CD14-positive monocyte (primary cell): ENCODE data around the gene C2orf81. TPM values are rescaled to one million over a fixed set of nuclear protein-coding genes. Genes with fewer than 3 reads are reported as not detected.

Source experiments
- DNase-seq, 3 donors: peaks; one replicate each; pipeline ENCODE4 v3.0.0-alpha.2; 2011 to 2022
- H2AFZ ChIP-seq: 2 replicates; pipeline ENCODE4 v1.6.0; 2012; ENCODE audit warnings: mild to moderate bottlenecking, low read depth, low read length, inconsistent platforms; ENCODE audit not compliant: insufficient read depth, poor library complexity, severe bottlenecking
- H3K27ac ChIP-seq, 2 donors: 1 replicate in 1 of 2; 2 replicates in 1 of 2; pipeline ENCODE4 v1.5.1; 2012 to 2013; ENCODE audit warnings: low read length in 2 of 2, control low read depth in 1 of 2, inconsistent platforms in 1 of 2, low read depth in 1 of 2, mild to moderate bottlenecking in 1 of 2
- H3K27me3 ChIP-seq, 2 donors: one replicate each; pipeline versions ENCODE4 v1.6.0 to v1.6.1; 2011 to 2013; ENCODE audit warnings: low read length in 2 of 2; ENCODE audit not compliant: control insufficient read depth in 2 of 2, insufficient read depth in 2 of 2
- H3K36me3 ChIP-seq, 2 donors: replicated peaks in 1 of 2; 1 replicate in 1 of 2; 2 replicates in 1 of 2; pipeline versions ENCODE4 v1.5.1 to v1.6.1; 2012 to 2013; ENCODE audit warnings: low read length in 2 of 2, control low read depth in 1 of 2, inconsistent platforms in 1 of 2, mild to moderate bottlenecking in 1 of 2; ENCODE audit not compliant: insufficient read depth in 2 of 2, control insufficient read depth in 1 of 2
- H3K4me1 ChIP-seq, 2 donors: 1 replicate in 1 of 2; 2 replicates in 1 of 2; pipeline versions ENCODE4 v1.5.1 to v1.6.1; 2012 to 2013; ENCODE audit warnings: low read length in 2 of 2, control low read depth in 1 of 2, inconsistent platforms in 1 of 2, mild to moderate bottlenecking in 1 of 2, moderate library complexity in 1 of 2; ENCODE audit not compliant: insufficient read depth in 2 of 2, control insufficient read depth in 1 of 2
- H3K4me2 ChIP-seq: replicated peaks from 2 replicates; pipeline ENCODE3; 2012; ENCODE audit warnings: low read length, moderate library complexity, mild to moderate bottlenecking; ENCODE audit not compliant: poor library complexity, severe bottlenecking; ENCODE audit errors: extremely low read depth
- H3K4me3 ChIP-seq, 3 experiments: fragments of 200-600 bp in 1 of 3; sonication (generic) in 1 of 3; replicated peaks in 1 of 3; 1 replicate in 2 of 3; 2 replicates in 1 of 3; pipeline ENCODE4 v1.5.1; 2011 to 2013; ENCODE audit warnings: low read length in 3 of 3, mild to moderate bottlenecking in 3 of 3, control low read depth in 2 of 3, low read depth in 2 of 3, inconsistent platforms in 1 of 3, moderate library complexity in 1 of 3
- H3K79me2 ChIP-seq: 2 replicates; pipeline ENCODE4 v1.6.0; 2012; ENCODE audit warnings: mild to moderate bottlenecking, control low read depth, inconsistent platforms, low read length, moderate library complexity; ENCODE audit not compliant: insufficient read depth
- H3K9ac ChIP-seq: 2 replicates; pipeline ENCODE4 v1.6.0; 2017; ENCODE audit warnings: low read length, mild to moderate bottlenecking; ENCODE audit not compliant: insufficient read depth, poor library complexity, severe bottlenecking
- H3K9me3 ChIP-seq, 2 donors: replicated peaks in 1 of 2; 1 replicate in 1 of 2; 2 replicates in 1 of 2; pipeline versions ENCODE4 v1.5.1 to v1.6.1; 2012 to 2013; ENCODE audit warnings: low read length in 2 of 2, control low read depth in 1 of 2; ENCODE audit not compliant: control insufficient read depth in 1 of 2, insufficient read depth in 1 of 2
- H4K20me1 ChIP-seq: 2 replicates; pipeline ENCODE4 v1.6.0; 2012; ENCODE audit warnings: mild to moderate bottlenecking, low read length, control low read depth, moderate library complexity; ENCODE audit not compliant: insufficient read depth
- H3K27ac Mint-ChIP-seq, 7 donors: one replicate each; pipeline ENCODE4 v1.8.0; 2020; ENCODE audit warnings: mild to moderate bottlenecking in 7 of 7, mixed read lengths in 7 of 7, moderate library complexity in 6 of 7, inconsistent platforms in 2 of 7
- H3K27me3 Mint-ChIP-seq, 3 donors: one replicate each; pipeline ENCODE4 v1.8.0; 2021 to 2022; ENCODE audit warnings: low read depth in 3 of 3, mild to moderate bottlenecking in 3 of 3, mixed read lengths in 3 of 3, moderate library complexity in 3 of 3, inconsistent platforms in 1 of 3
- H3K36me3 Mint-ChIP-seq, 2 donors: one replicate each; pipeline ENCODE4 v1.8.0; 2020; ENCODE audit warnings: mixed read lengths in 2 of 2, inconsistent platforms in 1 of 2, mild to moderate bottlenecking in 1 of 2
- H3K4me1 Mint-ChIP-seq: one replicate; pipeline ENCODE4 v1.8.0; 2020; ENCODE audit warnings: mild to moderate bottlenecking, mixed read lengths
- H3K4me3 Mint-ChIP-seq, 2 donors: one replicate each; pipeline ENCODE4 v1.8.0; 2020; ENCODE audit warnings: mild to moderate bottlenecking in 2 of 2, mixed read lengths in 2 of 2, moderate library complexity in 1 of 2
- H3K9me3 Mint-ChIP-seq, 7 donors: one replicate each; pipeline ENCODE4 v1.8.0; 2020 to 2022; ENCODE audit warnings: mixed read lengths in 7 of 7, mild to moderate bottlenecking in 6 of 7, moderate library complexity in 6 of 7, inconsistent platforms in 2 of 7
- WGBS: methylation state at CpG from one replicate; pipeline ENCODE4 v1.1.5; 2013; ENCODE audit warnings: missing lambda C conversion rate; ENCODE audit not compliant: insufficient coverage; 5-methylcytosine and 5-hydroxymethylcytosine counted together
- intact Hi-C, 2 donors: fragments of 100-400 bp; cut with micrococcal nuclease; formaldehyde crosslinking; loops; one replicate each; pipeline versions ENCODE4 v1.15.0 to v1.15.1; 2023
- polyA plus RNA-seq, 3 donors: library from polyadenylated mRNA; depleted of rRNA in 1 of 3; unstranded in 2 of 3; stranded (reverse) in 1 of 3; fragments of 300-500 nt in 2 of 3; fragments of >200 nt in 1 of 3; fragmentation: Illumina TruSeq in 2 of 3; gene quantifications; 1 replicate in 2 of 3; 2 replicates in 1 of 3; pipeline ENCODE4 v1.2.3, GENCODE V29; 2012 to 2021
- TF ChIP-seq, protein P1 (sequence below): fragments of 200-600 bp; IDR thresholded peaks from one replicate; pipeline ENCODE4 v1.8.0; 2022; ENCODE audit warnings: antibody characterized with exemption, mild to moderate bottlenecking

Gene C2orf81
- polyA plus RNA-seq, 3 donors: 0.49 to 1.7 (median 1.2) TPM

DNA sequence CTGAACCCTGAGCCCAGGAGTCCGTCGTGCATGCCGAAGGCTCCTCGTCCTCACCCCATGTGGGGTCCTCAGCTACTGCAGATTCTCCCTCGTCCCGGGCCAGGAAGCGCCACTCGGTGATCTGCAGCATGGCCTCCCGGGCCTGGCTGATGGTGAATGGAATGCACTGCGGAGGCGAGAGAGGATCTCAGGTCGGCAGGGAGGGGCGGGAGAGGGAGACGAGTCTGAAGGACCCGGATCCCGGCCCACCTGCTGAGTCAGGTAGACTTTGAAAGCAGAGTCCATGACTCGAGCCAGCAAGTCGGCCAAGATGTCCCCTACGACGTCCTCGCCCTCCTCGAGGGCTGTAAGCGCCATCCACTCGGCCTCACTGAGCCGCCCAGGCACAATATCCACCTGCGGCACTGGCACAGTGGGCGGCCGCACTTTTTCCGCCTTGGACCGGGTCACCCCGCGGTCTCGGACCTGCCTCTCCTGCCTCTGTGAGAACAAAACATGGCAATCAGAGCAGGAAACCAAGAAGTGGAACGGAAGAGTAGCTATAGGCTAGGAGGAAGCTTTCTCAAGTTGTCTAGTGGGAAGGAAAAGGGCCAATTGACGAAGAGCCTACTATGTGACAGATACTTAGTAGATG, 5.5 kb downstream of the C2orf81 start:
- peaks cover 0 to 19% of the 10 kb centered on the region in 2 donors for H3K27me3 ChIP-seq
- H3K4me3 ChIP-seq: peak overlapping the region; percentile 33 to 75 (median 54)
- H3K27ac ChIP-seq: no peak overlapping the region
- Mint-ChIP-seq H3K4me3 (peak overlapping the region; percentile 85 to 92), H3K27me3 (peaks cover 13 to 25% (median 20%) of the 10 kb centered on the region in 3 donors), H3K36me3 (no peaks in the 10 kb centered on the region), H3K4me1 (peaks cover 48% of the 10 kb centered on the region), H3K27ac (peak overlapping the region in 1 of 7 donors; percentile 63), H3K9me3 (peaks cover 0 to 4% (median 0%) of the 10 kb centered on the region in 7 donors)
- 45% methylated on average over 29 of the region's 35 CpGs for WGBS
- peak overlapping the region; percentile 84 for H2AFZ ChIP-seq
- intact Hi-C loops: no loop called here
- peak overlapping the region; percentile 55 for H3K9ac ChIP-seq
- TF ChIP-seq, protein P1, sequence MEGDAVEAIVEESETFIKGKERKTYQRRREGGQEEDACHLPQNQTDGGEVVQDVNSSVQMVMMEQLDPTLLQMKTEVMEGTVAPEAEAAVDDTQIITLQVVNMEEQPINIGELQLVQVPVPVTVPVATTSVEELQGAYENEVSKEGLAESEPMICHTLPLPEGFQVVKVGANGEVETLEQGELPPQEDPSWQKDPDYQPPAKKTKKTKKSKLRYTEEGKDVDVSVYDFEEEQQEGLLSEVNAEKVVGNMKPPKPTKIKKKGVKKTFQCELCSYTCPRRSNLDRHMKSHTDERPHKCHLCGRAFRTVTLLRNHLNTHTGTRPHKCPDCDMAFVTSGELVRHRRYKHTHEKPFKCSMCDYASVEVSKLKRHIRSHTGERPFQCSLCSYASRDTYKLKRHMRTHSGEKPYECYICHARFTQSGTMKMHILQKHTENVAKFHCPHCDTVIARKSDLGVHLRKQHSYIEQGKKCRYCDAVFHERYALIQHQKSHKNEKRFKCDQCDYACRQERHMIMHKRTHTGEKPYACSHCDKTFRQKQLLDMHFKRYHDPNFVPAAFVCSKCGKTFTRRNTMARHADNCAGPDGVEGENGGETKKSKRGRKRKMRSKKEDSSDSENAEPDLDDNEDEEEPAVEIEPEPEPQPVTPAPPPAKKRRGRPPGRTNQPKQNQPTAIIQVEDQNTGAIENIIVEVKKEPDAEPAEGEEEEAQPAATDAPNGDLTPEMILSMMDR: no peak
- no peaks in the 10 kb centered on the region for H3K79me2 ChIP-seq
- no peaks in the 10 kb centered on the region for H3K36me3 ChIP-seq
- peak overlapping the region; percentile 91 for H3K4me2 ChIP-seq
- H4K20me1 ChIP-seq: no peaks in the 10 kb centered on the region
- peaks cover 47 to 52% of the 10 kb centered on the region in 2 donors for H3K4me1 ChIP-seq
- no peaks in the 10 kb centered on the region for H3K9me3 ChIP-seq
- no peak for DNase-seq

DNA sequence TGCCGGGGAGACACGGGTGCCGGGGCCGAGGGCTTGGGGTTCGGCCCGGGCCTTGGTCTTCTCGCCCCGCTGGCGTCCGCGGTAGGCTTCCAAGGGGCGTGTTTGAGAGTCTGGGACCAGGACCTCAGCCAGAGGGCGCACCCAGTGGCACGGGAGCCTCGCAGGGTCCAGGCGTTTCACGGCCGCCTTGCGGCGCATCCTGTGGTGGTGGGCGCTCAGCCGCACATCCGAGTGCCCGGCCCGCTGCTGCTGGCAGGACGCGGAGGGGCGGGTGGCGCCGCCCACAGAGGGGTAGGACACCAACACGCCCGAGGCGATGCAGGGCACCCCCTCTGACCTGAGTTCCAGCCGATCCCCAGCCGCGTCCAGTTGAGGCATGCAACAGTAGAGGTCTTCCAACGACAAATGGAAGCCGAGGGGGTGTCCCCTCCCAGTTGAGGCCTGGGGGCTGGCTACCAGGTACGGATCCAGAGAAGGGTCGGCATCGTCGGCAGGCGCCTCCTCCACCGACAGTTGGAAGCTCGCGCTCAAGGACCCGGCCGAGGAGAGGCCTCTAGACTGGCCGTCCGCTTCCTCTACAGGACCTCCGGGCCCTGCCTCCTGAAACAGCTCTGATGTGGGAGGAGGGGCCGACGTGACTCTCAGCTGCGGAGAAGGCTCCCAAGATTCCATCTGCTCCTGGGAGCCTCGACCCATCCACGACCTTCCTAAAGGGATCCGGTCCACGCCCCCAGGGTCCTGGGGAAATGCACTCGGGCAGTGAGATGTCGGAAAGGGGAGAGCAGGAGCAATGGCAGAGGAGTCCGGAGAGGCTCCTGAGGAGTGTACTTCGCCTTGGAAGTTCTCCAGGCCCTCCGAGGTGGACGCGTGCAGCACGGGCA, 6.3 kb downstream of the C2orf81 start:
- peak in 2 of 3 donors; percentile 24 to 41 for DNase-seq
- H4K20me1 ChIP-seq: no peaks in the 10 kb centered on the region
- peaks cover 13 to 25% (median 21%) of the 10 kb centered on the region in 3 donors for H3K27me3 Mint-ChIP-seq
- H3K36me3 Mint-ChIP-seq: no peaks in the 10 kb centered on the region
- H3K27ac ChIP-seq: no peak overlapping the region
- peak overlapping the region; percentile 91 for H3K4me2 ChIP-seq
- peaks cover 0 to 19% of the 10 kb centered on the region in 2 donors for H3K27me3 ChIP-seq
- H3K9me3 Mint-ChIP-seq: peaks cover 0 to 4% (median 0%) of the 10 kb centered on the region in 7 donors
- H3K4me3 ChIP-seq: peak overlapping the region; percentile 33 to 75 (median 54)
- H3K9me3 ChIP-seq: no peaks in the 10 kb centered on the region
- peak overlapping the region; percentile 55 for H3K9ac ChIP-seq
- peaks cover 39 to 44% of the 10 kb centered on the region in 2 donors for H3K4me1 ChIP-seq
- H3K4me3 Mint-ChIP-seq: peak overlapping the region; percentile 85 to 92
- H3K36me3 ChIP-seq: no peaks in the 10 kb centered on the region
- H3K79me2 ChIP-seq: no peaks in the 10 kb centered on the region
- TF ChIP-seq, protein P1: peak; percentile 16
- H2AFZ ChIP-seq: peak overlapping the region; percentile 84
- 5% methylated on average over 64 of the region's 66 CpGs for WGBS
- peaks cover 40% of the 10 kb centered on the region for H3K4me1 Mint-ChIP-seq
- H3K27ac Mint-ChIP-seq: peak overlapping the region in 1 of 7 donors; percentile 63
- intact Hi-C loops: no loop called here
